Occipital lobe (tissue), 2 donors: ENCODE results near the gene FAM151B. TPM values are rescaled to one million over a fixed set of nuclear protein-coding genes. Genes with fewer than 3 reads are reported as not detected.

ENCODE experiments used
- DNase-seq: peaks from one replicate; lab custom pipeline; 2025; lab: John Stamatoyannopoulos, UW
- total RNA-seq: library from RNA; depleted of rRNA; stranded (reverse); fragments of >200 nt; gene quantifications from one replicate; pipeline ENCODE4 v1.2.3, GENCODE V29; 2014

The FAM151B gene
- total RNA-seq, 1 donor from 2014 or later: 39.8 TPM

GRCh38 chr5:80588858-80589540, 101.1 kb downstream of the FAM151B start:
- no peak for DNase-seq

- no peak for DNase-seq
Measured at GRCh38 chr5:80590766-80591165, 102.9 kb downstream of the FAM151B start.

- no peak for DNase-seq
Measured at GRCh38 chr5:80591352-80591751, 103.5 kb downstream of the FAM151B start.

- no peak for DNase-seq
Measured at GRCh38 chr5:80592105-80592504, 104.2 kb downstream of the FAM151B start.

Other genes starting within 250 kb of the FAM151B start
- gene SERINC5, start 232.1 kb upstream of the FAM151B start, total RNA-seq: 60.8 TPM
- not detected for gene SPZ1, start 168.1 kb upstream of the FAM151B start, total RNA-seq
- 57.1 TPM for gene ZFYVE16, start 80.0 kb upstream of the FAM151B start, total RNA-seq
- gene ANKRD34B, start 82.2 kb downstream of the FAM151B start, total RNA-seq: 0.16 TPM
- 39.1 TPM for gene MSH3, start 166.6 kb downstream of the FAM151B start, total RNA-seq
- 12.9 TPM for gene DHFR, start 166.9 kb downstream of the FAM151B start, total RNA-seq